A549 (cell line): ENCODE data around the gene SLC1A4. TPM values are rescaled to one million over a fixed set of nuclear protein-coding genes. Genes with fewer than 3 reads are reported as not detected.

Experiments used
- ATAC-seq, 2 experiments: fragments of 200-7000 bp in 1 of 2; fragments of >200 bp in 1 of 2; cut with Nextera tagmentation in 1 of 2; cut with Tn5 transposase in 1 of 2; 3 replicates each; pipeline versions ENCODE4 v1.8.0 to v1.9.1; 2018 to 2020; ENCODE audit warnings: mild to moderate bottlenecking in 1 of 2, moderate library complexity in 1 of 2
- CTCF ChIA-PET: fragments of 300-600 bp; sonication (Branson Sonifier 250); formaldehyde crosslinking; extraction: SDS; loops from one replicate; lab custom pipeline; 2021; ENCODE audit warnings: antibody characterized with exemption, inconsistent platforms; lab: Yijun Ruan, JAX
- POLR2A ChIA-PET: fragments of 350-600 bp; formaldehyde crosslinking; extraction: SDS; loops from one replicate; lab custom pipeline; 2021; ENCODE audit warnings: antibody characterized with exemption, inconsistent platforms; lab: Yijun Ruan, JAX
- DNase-seq, 2 experiments: peaks; one replicate each; pipeline versions ENCODE4 v3.0.0 to v3.0.0-alpha.2; 2011 to 2016; ENCODE audit warnings: low read depth in 1 of 2, low spot score in 1 of 2
- FAIRE-seq: peaks from 2 replicates; lab custom pipeline; 2011; peaks lifted over from hg19 to GRCh38; lab: Jason Lieb, UNC
- H3K27ac ChIP-seq, 2 experiments: fragments of >200 bp; sonication (Bioruptor Twin); formaldehyde crosslinking; 3 replicates each; pipeline ENCODE4 v1.5.1; 2016 to 2017
- H3K4me1 ChIP-seq: fragments of >200 bp; sonication (Bioruptor Twin); formaldehyde crosslinking; 3 replicates; pipeline ENCODE4 v1.6.1; 2016
- H3K4me2 ChIP-seq: fragments of >200 bp; sonication (Bioruptor Twin); formaldehyde crosslinking; 3 replicates; pipeline ENCODE4 v1.6.1; 2016
- H3K4me3 ChIP-seq: fragments of >200 bp; sonication (Bioruptor Twin); formaldehyde crosslinking; 3 replicates; pipeline ENCODE4 v1.5.1; 2016
- H3K9me3 ChIP-seq: fragments of >200 bp; sonication (Bioruptor Twin); formaldehyde crosslinking; 3 replicates; pipeline ENCODE4 v1.6.1; 2016
- ATOH8 ChIP-seq: fragments of 250-450 bp; sonication (Bioruptor Pico); IDR thresholded peaks from 2 replicates; pipeline ENCODE4 v1.5.0; 2020; ENCODE audit warnings: low read depth, mild to moderate bottlenecking, moderate library complexity
- BCL3 ChIP-seq: fragments of >200 bp; sonication (Bioruptor Twin); formaldehyde crosslinking; IDR thresholded peaks from 3 replicates; pipeline ENCODE4 v1.6.1; 2016
- CBX2 ChIP-seq: fragments of 200-600 bp; sonication (generic); IDR thresholded peaks from 2 replicates; pipeline ENCODE4 v1.6.1; 2016; ENCODE audit warnings: low read depth, mild to moderate bottlenecking, borderline replicate concordance
- CHD4 ChIP-seq: fragments of 200-600 bp; sonication (generic); IDR thresholded peaks from 2 replicates; pipeline ENCODE4 v1.6.1; 2016; ENCODE audit warnings: antibody characterized with exemption, mild to moderate bottlenecking, borderline replicate concordance
- CTCF ChIP-seq: fragments of >200 bp; sonication (Bioruptor Twin); formaldehyde crosslinking; IDR thresholded peaks from 3 replicates; pipeline ENCODE4 v1.5.1; 2016
- EP300 ChIP-seq, 2 experiments: fragments of >200 bp; sonication (Bioruptor Twin); formaldehyde crosslinking; IDR thresholded peaks; 2 replicates in 1 of 2; 3 replicates in 1 of 2; pipeline ENCODE4 v1.6.1; 2016 to 2017
- ESRRA ChIP-seq: fragments of 150-350 bp; IDR thresholded peaks from 2 replicates; pipeline ENCODE4 v1.6.1; 2014; ENCODE audit warnings: mild to moderate bottlenecking, low read length, borderline replicate concordance
- FOSL2 ChIP-seq, 2 experiments: fragments of 450-650 bp in 1 of 2; fragments of >200 bp in 1 of 2; sonication (Bioruptor Twin) in 1 of 2; formaldehyde crosslinking; IDR thresholded peaks; 2 replicates each; pipeline versions ENCODE4 v1.5.0 to v1.6.1; 2016 to 2020; ENCODE audit warnings: mild to moderate bottlenecking in 1 of 2, moderate library complexity in 1 of 2
- GATA3 ChIP-seq: IDR thresholded peaks from 2 replicates; pipeline ENCODE4 v1.6.1; 2012; ENCODE audit warnings: borderline replicate concordance
- HES2 ChIP-seq: fragments of >200 bp; sonication (Bioruptor Twin); formaldehyde crosslinking; IDR thresholded peaks from 2 replicates; pipeline ENCODE4 v1.6.1; 2016
- HMGXB4 ChIP-seq: fragments of 250-450 bp; sonication (Bioruptor Pico); IDR thresholded peaks from 2 replicates; pipeline ENCODE4 v1.5.0; 2021; ENCODE audit warnings: mild to moderate bottlenecking, moderate library complexity, borderline replicate concordance
- HOXA7 ChIP-seq: fragments of 250-450 bp; sonication (Bioruptor Pico); IDR thresholded peaks from 2 replicates; pipeline ENCODE4 v1.5.0; 2020; ENCODE audit warnings: mild to moderate bottlenecking, moderate library complexity
- HOXB5 ChIP-seq: fragments of 250-450 bp; sonication (Bioruptor Pico); IDR thresholded peaks from 2 replicates; pipeline ENCODE4 v1.5.0; 2020; ENCODE audit warnings: mild to moderate bottlenecking, moderate library complexity
- KDM5A ChIP-seq: fragments of 200-600 bp; sonication (generic); IDR thresholded peaks from 2 replicates; pipeline ENCODE4 v1.6.1; 2016; ENCODE audit warnings: antibody characterized with exemption, mild to moderate bottlenecking
- PHF8 ChIP-seq: fragments of 200-600 bp; sonication (generic); IDR thresholded peaks from 2 replicates; pipeline ENCODE4 v1.6.1; 2016; ENCODE audit warnings: low read depth, mild to moderate bottlenecking, antibody characterized with exemption, moderate library complexity, borderline replicate concordance
- POLR2A ChIP-seq: IDR thresholded peaks from 2 replicates; pipeline ENCODE4 v1.6.1; 2012; ENCODE audit warnings: mild to moderate bottlenecking, low read length
- RARB ChIP-seq: fragments of 250-450 bp; sonication (Bioruptor Pico); IDR thresholded peaks from 2 replicates; pipeline ENCODE4 v1.8.0; 2021; ENCODE audit warnings: mild to moderate bottlenecking, moderate library complexity
- REST ChIP-seq: fragments of 200-600 bp; sonication (generic); IDR thresholded peaks from 2 replicates; pipeline ENCODE4 v1.6.1; 2016; ENCODE audit warnings: antibody characterized with exemption, mild to moderate bottlenecking, moderate library complexity
- USF2 ChIP-seq: fragments of 450-650 bp; IDR thresholded peaks from 2 replicates; pipeline ENCODE4 v1.6.1; 2014; ENCODE audit warnings: antibody characterized with exemption
- ZNF302 ChIP-seq: fragments of 250-450 bp; sonication (Bioruptor Pico); IDR thresholded peaks from 2 replicates; pipeline ENCODE4 v1.9.0; 2021; ENCODE audit warnings: inconsistent platforms, mild to moderate bottlenecking, moderate library complexity
- WGBS: methylation state at CpG from one replicate; pipeline ENCODE4 v1.1.6; 2017; ENCODE audit errors: missing lambda C conversion rate; 5-methylcytosine and 5-hydroxymethylcytosine counted together
- polyA plus RNA-seq, 4 experiments: library from polyadenylated mRNA; depleted of rRNA in 3 of 4; stranded (reverse); fragments of >200 nt; fragmentation: RNase III in 1 of 4; extraction: RNeasy Plus Mini Kit Qiagen cat#74134 plus additional on column Dnase treatment in 1 of 4; gene quantifications; 2 replicates in 3 of 4; 3 replicates in 1 of 4; pipeline ENCODE4 v1.2.3, GENCODE V29; 2011 to 2017

SLC1A4 gene
- polyA plus RNA-seq, 2 of the 4 experiments (the other 2 are of a cell fraction), result 9.1 to 26.4 TPM

- TF ChIP-seq USF2, result no peak
- TF ChIP-seq FOSL2 (IDR thresholded peaks at IDR 0.05), result no peak
- no peak for TF ChIP-seq FOSL2 (CRISPR knock-in tag; IDR thresholded peaks at IDR 0.05)
These were observed 9.5 kb downstream of the SLC1A4 start (continued) for GRCh38 chr2:64998658-64999061.

- TF ChIP-seq EP300 (IDR thresholded peaks at IDR 0.05) (no peak), CTCF (no peak), ATOH8 (CRISPR knock-in tag) (no peak), HOXB5 (no peak), REST (no peak), CHD4 (no peak), GATA3 (no peak), POLR2A (no peak)
- no peaks in the 10 kb centered on the region for H3K9me3 ChIP-seq
- CTCF ChIA-PET, result interaction anchor here (0.9 to 2.9 kb wide), 8 partner anchors 9 to 574 kb away, joined by 3 to 8 read pairs (median 4); no protein-coding TSS in a partner anchor
- POLR2A ChIA-PET, result interaction anchor here (1.1 kb wide), 1 partner anchor 11 kb away, joined by 4 read pairs; no protein-coding TSS in a partner anchor
- no peak overlapping the region for H3K27ac ChIP-seq
- DNase-seq (no peak), FAIRE-seq (no peak), ATAC-seq (no peak)
- no peaks in the 10 kb centered on the region for H3K4me1 ChIP-seq
- 62% methylated on average over 2 of the region's 2 CpGs for WGBS
- H3K4me3 ChIP-seq, result no peak overlapping the region
- H3K4me2 ChIP-seq, result no peak overlapping the region
These were observed 10.6 kb downstream of the SLC1A4 start for GRCh38 chr2:64999754-65000153.

- 81% methylated on average over 3 of the region's 3 CpGs for WGBS
- ATAC-seq (no peak), FAIRE-seq (no peak), DNase-seq (no peak)
- peaks cover under 1% of the 10 kb centered on the region; the same call in 1 of the 3 replicates for H3K4me1 ChIP-seq
- ChIA-PET POLR2A (no interaction called here), CTCF (interaction anchor here (1.2 to 2.9 kb wide), 4 partner anchors 18 to 83 kb away, joined by 3 to 8 read pairs (median 6); no protein-coding TSS in a partner anchor)
- no peaks in the 10 kb centered on the region for H3K9me3 ChIP-seq
- no peak overlapping the region for H3K27ac ChIP-seq
- no peak overlapping the region for H3K4me2 ChIP-seq
- H3K4me3 ChIP-seq, result no peak overlapping the region
- no peak for TF ChIP-seq BCL3
- TF ChIP-seq GATA3, result no peak
- TF ChIP-seq KDM5A, result no peak
- TF ChIP-seq HOXA7 (CRISPR knock-in tag), result no peak
- TF ChIP-seq USF2, result no peak
- no peak for TF ChIP-seq HMGXB4 (CRISPR knock-in tag)
- TF ChIP-seq HES2, result no peak
- no peak for TF ChIP-seq ESRRA
- TF ChIP-seq PHF8, result no peak
- TF ChIP-seq CBX2, result no peak
- no peak for TF ChIP-seq RARB
- no peak for TF ChIP-seq ZNF302 (CRISPR knock-in tag)
These were observed 11.4 kb downstream of the SLC1A4 start for GRCh38 chr2:65000644-65001043.
